Hair follicle dermal papilla cell (primary cell): ENCODE results near the gene IQCF2. TPM values are rescaled to one million over a fixed set of nuclear protein-coding genes. Genes with fewer than 3 reads are reported as not detected.

ENCODE experiments used
- small RNA-seq: library from RNA; depleted of rRNA; stranded (forward); fragments of <200 nt; gene quantifications from one replicate; pipeline ENCODE3, GENCODE V24; 2012
- total RNA-seq: library from RNA; depleted of rRNA; stranded (reverse); fragments of >200 nt; gene quantifications from 2 replicates; pipeline ENCODE4 v1.2.3, GENCODE V29; 2012

IQCF2 gene
- not detected in 2 replicates for total RNA-seq

DNA sequence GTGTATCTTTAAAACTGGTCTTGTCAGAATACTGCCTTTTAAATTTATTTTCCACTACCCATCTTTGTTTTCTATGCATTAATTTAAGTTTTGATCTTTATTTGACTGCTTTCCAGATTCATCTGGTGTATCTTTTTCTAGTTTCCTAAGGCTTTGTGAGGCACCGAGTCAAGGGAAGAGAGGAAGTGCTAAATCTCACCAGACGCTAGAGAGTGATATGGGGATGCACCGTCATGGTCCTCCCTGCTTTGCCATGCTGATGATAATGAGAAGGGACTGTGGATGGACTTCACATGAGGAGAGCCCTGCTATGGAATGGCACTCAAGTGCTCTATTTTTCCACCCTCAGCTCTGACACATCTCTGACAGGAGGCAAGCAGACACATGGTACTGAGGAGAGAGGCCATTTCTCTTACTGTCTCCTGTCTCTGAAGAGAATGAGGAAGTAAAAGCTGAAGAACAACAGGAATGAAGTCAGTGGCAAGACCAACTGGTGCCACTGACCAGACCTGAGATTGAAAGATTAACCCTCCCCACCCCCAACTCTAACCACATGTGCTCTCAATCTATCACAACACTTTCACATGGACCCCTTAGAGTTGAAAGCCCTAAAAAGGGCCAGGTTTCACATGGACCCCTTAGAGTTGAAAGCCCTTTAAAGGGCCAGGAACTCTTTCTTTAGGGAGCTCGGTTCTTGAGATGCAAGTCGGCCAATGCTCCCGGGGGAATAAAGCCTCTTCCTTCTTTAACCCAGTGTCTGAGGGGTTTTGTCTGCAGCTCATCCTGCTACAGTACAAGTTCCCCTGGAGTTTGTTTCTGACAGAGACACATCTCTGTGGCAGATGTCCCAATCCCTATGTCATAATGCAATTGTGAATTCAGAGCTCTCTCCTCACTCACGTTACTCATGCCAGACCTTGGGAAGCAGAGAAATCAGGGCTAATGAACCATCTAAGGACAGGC, at the start of gene IQCF2:
TSS of gene IQCF2 (plus strand) at position 913 of the 963 bp plus-strand sequence. CDS start 52 bp downstream, outside the sequence.

GRCh38 chr3:51875501-51875900, 14.1 kb downstream of the IQCF2 start, which contains the start of gene IQCF5:
IQCF5 (minus strand) TSS chr3:51875601; CDS start chr3:51875531, 70 bp downstream.

Small RNA genes within 50 kb of the gene (small RNA-seq; reads per million reads assigned to genes)
- gene RN7SL504P = not detected

Other genes starting within 250 kb of the IQCF2 start
- 43.0 and 54.3 TPM in 2 replicates for gene TEX264, start 190.4 kb upstream of the IQCF2 start, total RNA-seq
- gene GRM2, start 154.5 kb upstream of the IQCF2 start, total RNA-seq = under 0.01 TPM in 2 replicates
- not detected in 2 replicates for gene IQCF6, start 82.4 kb upstream of the IQCF2 start, total RNA-seq
- not detected in 2 replicates for gene IQCF5, start 14.0 kb downstream of the IQCF2 start, total RNA-seq
- not detected in 2 replicates for gene IQCF1, start 41.7 kb downstream of the IQCF2 start, total RNA-seq
- 14.4 and 15.3 TPM in 2 replicates for gene RRP9, start 80.3 kb downstream of the IQCF2 start, total RNA-seq
- 26.1 and 40.6 TPM in 2 replicates for gene PARP3, start 80.7 kb downstream of the IQCF2 start, total RNA-seq
- not detected in 2 replicates for gene GPR62, start 93.8 kb downstream of the IQCF2 start, total RNA-seq
- 32.3 and 47.2 TPM in 2 replicates for gene PCBP4, start 105.8 kb downstream of the IQCF2 start, total RNA-seq
- gene ABHD14B, start 112.4 kb downstream of the IQCF2 start, total RNA-seq = 29.5 and 39.0 TPM in 2 replicates
- 10.3 and 16.2 TPM in 2 replicates for gene ABHD14A, start 113.4 kb downstream of the IQCF2 start, total RNA-seq
- 29.4 and 36.9 TPM in 2 replicates for gene ACY1, start 121.9 kb downstream of the IQCF2 start, total RNA-seq
- 802 and 851 TPM in 2 replicates for gene RPL29, start 134.3 kb downstream of the IQCF2 start, total RNA-seq
- 39.0 and 39.6 TPM in 2 replicates for gene DUSP7, start 195.0 kb downstream of the IQCF2 start, total RNA-seq